ENCODE data around the gene SUCLG2. TPM values are rescaled to one million over a fixed set of nuclear protein-coding genes. Genes with fewer than 3 reads are reported as not detected.

SUCLG2 gene
- total RNA-seq, 2 experiments from 2014 or later = 28.3 to 44.7 TPM

GRCh38 chr3:67497746-67498145, 156.7 kb downstream of the SUCLG2 start:
- intact Hi-C loops (cut with micrococcal nuclease; ENCODE audit: unreplicated experiment) = no loop called here

GRCh38 chr3:67495751-67496150, 158.7 kb downstream of the SUCLG2 start:
- Histone ChIP-seq H2AFZ (ENCODE audit: low read length) (no peak overlapping the region), H4K20me1 (ENCODE audit: insufficient read depth, low read length) (no peaks in the 10 kb centered on the region), H3K9me3 (ENCODE audit: low read length) (no peaks in the 10 kb centered on the region), H3K4me2 (ENCODE audit: low read length) (no peak overlapping the region), H3K9me2 (ENCODE audit: insufficient read depth, low read length) (no peaks in the 10 kb centered on the region), H3K79me2 (ENCODE audit: insufficient read depth, low read depth, low read length) (no peaks in the 10 kb centered on the region), H3K4me1 (ENCODE audit: insufficient read depth, low read length, poor library complexity, severe bottlenecking) (no peaks in the 10 kb centered on the region), H3K4me3 (ENCODE audit: low read depth, low read length, poor library complexity, severe bottlenecking) (no peak overlapping the region), H3K27ac (ENCODE audit: low read depth, low read length, poor library complexity, severe bottlenecking) (no peak overlapping the region), H3K36me3 (ENCODE audit: insufficient read depth, low read length) (peaks cover 14% of the 10 kb centered on the region)
- ChIA-PET POLR2A (interaction anchor here (0.6 to 2.5 kb wide), 5 partner anchors 10 to 141 kb away, joined by 3 to 11 read pairs (median 4); no protein-coding TSS in a partner anchor), CTCF (ENCODE audit: unreplicated experiment) (no interaction called here)
- TF ChIP-seq EZH2phosphoT487 (IDR thresholded peaks at IDR 0.05; ENCODE audit: borderline replicate concordance, low read depth, low read length) = no peak
- TF ChIP-seq, protein P1, sequence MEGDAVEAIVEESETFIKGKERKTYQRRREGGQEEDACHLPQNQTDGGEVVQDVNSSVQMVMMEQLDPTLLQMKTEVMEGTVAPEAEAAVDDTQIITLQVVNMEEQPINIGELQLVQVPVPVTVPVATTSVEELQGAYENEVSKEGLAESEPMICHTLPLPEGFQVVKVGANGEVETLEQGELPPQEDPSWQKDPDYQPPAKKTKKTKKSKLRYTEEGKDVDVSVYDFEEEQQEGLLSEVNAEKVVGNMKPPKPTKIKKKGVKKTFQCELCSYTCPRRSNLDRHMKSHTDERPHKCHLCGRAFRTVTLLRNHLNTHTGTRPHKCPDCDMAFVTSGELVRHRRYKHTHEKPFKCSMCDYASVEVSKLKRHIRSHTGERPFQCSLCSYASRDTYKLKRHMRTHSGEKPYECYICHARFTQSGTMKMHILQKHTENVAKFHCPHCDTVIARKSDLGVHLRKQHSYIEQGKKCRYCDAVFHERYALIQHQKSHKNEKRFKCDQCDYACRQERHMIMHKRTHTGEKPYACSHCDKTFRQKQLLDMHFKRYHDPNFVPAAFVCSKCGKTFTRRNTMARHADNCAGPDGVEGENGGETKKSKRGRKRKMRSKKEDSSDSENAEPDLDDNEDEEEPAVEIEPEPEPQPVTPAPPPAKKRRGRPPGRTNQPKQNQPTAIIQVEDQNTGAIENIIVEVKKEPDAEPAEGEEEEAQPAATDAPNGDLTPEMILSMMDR (conservative IDR thresholded peaks at IDR 0.05; ENCODE audit: low read length) = no peak
- no TSS peak for BruUV-seq (replicated peaks)
- no peak for DNase-seq (ENCODE audit: low spot score)
- intact Hi-C loops (cut with micrococcal nuclease; ENCODE audit: unreplicated experiment) = no loop called here

More at GRCh38 chr3:67497746-67498145, 156.7 kb downstream of the SUCLG2 start:
- no peaks in the 10 kb centered on the region for H3K79me2 ChIP-seq (ENCODE audit: insufficient read depth, low read depth, low read length)
- no peak overlapping the region for H3K27ac ChIP-seq (ENCODE audit: low read depth, low read length, poor library complexity, severe bottlenecking)
- no peaks in the 10 kb centered on the region for H3K9me2 ChIP-seq (ENCODE audit: insufficient read depth, low read length)
- ChIA-PET CTCF (ENCODE audit: unreplicated experiment) (interaction anchor here (1.1 kb wide), 1 partner anchor 9 kb away, joined by 3 read pairs; no protein-coding TSS in a partner anchor), POLR2A (interaction anchor here (2.5 kb wide), 1 partner anchor 8 kb away, joined by 11 read pairs; no protein-coding TSS in a partner anchor)
- no peaks in the 10 kb centered on the region for H3K4me1 ChIP-seq (ENCODE audit: insufficient read depth, low read length, poor library complexity, severe bottlenecking)
- no peak overlapping the region for H3K4me2 ChIP-seq (ENCODE audit: low read length)
- H2AFZ ChIP-seq (ENCODE audit: low read length) = no peak overlapping the region
- TF ChIP-seq EZH2phosphoT487 (IDR thresholded peaks at IDR 0.05; ENCODE audit: borderline replicate concordance, low read depth, low read length) = no peak
- TF ChIP-seq, protein P1 (conservative IDR thresholded peaks at IDR 0.05; ENCODE audit: low read length) = no peak
- H3K9me3 ChIP-seq (ENCODE audit: low read length) = no peaks in the 10 kb centered on the region
- H3K4me3 ChIP-seq (ENCODE audit: low read depth, low read length, poor library complexity, severe bottlenecking) = no peak overlapping the region
- no TSS peak for BruUV-seq (replicated peaks)
- no peak for DNase-seq (ENCODE audit: low spot score)
- peaks cover 14% of the 10 kb centered on the region for H3K36me3 ChIP-seq (ENCODE audit: insufficient read depth, low read length)
- no peaks in the 10 kb centered on the region for H4K20me1 ChIP-seq (ENCODE audit: insufficient read depth, low read length)

DNA sequence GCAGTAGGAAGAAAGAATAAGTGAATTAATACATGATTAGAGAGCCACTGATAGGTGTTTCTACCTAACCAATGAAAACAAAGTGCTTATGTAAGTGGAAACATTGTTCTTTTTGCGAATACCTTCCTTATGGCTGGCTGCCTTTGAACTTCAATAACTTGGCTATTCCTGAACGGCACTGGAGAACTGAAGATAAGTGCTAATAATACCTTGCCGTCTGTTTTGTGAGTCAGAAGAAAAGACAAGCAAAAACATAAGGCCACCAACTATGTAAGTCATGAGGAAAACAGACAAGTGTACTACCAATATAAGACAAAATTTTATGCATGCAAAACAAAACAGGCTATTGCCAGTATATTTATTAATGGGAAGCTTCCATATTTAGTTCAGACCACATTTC, 160.6 kb downstream of the SUCLG2 start:
- Histone ChIP-seq H4K20me1 (ENCODE audit: insufficient read depth, low read length) (no peaks in the 10 kb centered on the region), H3K9me2 (ENCODE audit: insufficient read depth, low read length) (no peaks in the 10 kb centered on the region), H3K27ac (ENCODE audit: low read depth, low read length, poor library complexity, severe bottlenecking) (no peak overlapping the region), H2AFZ (ENCODE audit: low read length) (no peak overlapping the region), H3K9me3 (ENCODE audit: low read length) (no peaks in the 10 kb centered on the region), H3K79me2 (ENCODE audit: insufficient read depth, low read depth, low read length) (no peaks in the 10 kb centered on the region), H3K4me1 (ENCODE audit: insufficient read depth, low read length, poor library complexity, severe bottlenecking) (no peaks in the 10 kb centered on the region), H3K4me2 (ENCODE audit: low read length) (no peak overlapping the region), H3K4me3 (ENCODE audit: low read depth, low read length, poor library complexity, severe bottlenecking) (no peak overlapping the region), H3K36me3 (ENCODE audit: insufficient read depth, low read length) (peaks cover 14% of the 10 kb centered on the region)
- intact Hi-C loops (cut with micrococcal nuclease; ENCODE audit: unreplicated experiment) = loop anchor here (5.0 kb wide), 1 partner anchor 63 kb away; no protein-coding TSS in a partner anchor
- BruUV-seq (replicated peaks) = no TSS peak
- no peak for DNase-seq (ENCODE audit: low spot score)
- no peak for TF ChIP-seq EZH2phosphoT487 (IDR thresholded peaks at IDR 0.05; ENCODE audit: borderline replicate concordance, low read depth, low read length)
- TF ChIP-seq, protein P1 (conservative IDR thresholded peaks at IDR 0.05; ENCODE audit: low read length) = no peak
- ChIA-PET POLR2A (no interaction called here), CTCF (ENCODE audit: unreplicated experiment) (no interaction called here)

All from OCI-LY7 (cell line).